ENCODE measurements around the gene RAP2B. TPM values are rescaled to one million over a fixed set of nuclear protein-coding genes. Genes with fewer than 3 reads are reported as not detected.
A peak's percentile ranks its signal among the peaks of the same experiment; 100 is the strongest.

Gene RAP2B
- total and polyA plus RNA-seq, 2 of the 13 experiments (the other 11 are each of a cell fraction or from before 2014, with no cell fraction given), result 6.4 to 7.1 TPM

DNA sequence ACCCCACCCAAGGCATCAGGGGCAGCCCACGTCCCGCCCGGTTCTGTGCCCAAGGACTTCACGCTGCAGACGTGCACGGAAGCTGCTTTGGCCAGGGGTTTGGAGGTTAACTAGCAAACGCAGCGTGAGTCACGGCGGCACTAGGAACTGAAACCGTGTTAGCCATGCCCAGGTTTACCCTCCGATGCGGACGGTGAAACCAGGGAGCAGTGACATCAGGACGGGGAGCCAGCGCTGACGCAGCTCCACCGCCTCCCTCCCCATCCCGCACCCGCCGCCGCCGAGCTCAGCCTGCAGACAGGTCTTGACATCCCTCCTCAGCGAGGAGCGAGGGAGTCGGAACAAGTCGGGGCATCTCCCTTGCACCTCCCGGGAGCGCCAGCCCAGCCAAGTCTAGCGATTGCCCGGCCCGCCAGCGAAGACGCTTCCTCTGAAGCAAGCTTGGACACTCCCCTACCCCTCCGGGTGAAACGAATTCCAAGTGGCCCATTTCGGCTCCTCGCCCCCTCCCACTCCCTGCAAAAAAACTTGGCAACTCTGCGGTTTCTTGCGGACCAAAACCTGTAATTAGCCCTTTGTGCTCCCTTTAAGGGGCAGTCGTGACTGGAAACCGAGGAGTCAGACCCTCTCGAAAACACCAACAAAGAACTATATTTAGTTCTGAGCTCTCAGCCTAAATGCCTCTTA is 1.4 kb upstream of the RAP2B start (continued):
- no peak; the same call in 1 of the 2 replicates for TF ChIP-seq RNF2 (conservative IDR thresholded peaks at IDR 0.05; ENCODE audit: low read depth)
- 0 out of 2 replicates have a peak, but pooled peaks have one; percentile 66 for TF ChIP-seq EED (CRISPR knock-in tag; IDR thresholded peaks at IDR 0.05)
- TF ChIP-seq HNRNPL (IDR thresholded peaks at IDR 0.05; ENCODE audit: low read depth, low read length), result peak; percentile 93
- TF ChIP-seq U2AF2 (IDR thresholded peaks at IDR 0.05; ENCODE audit: low read depth, low read length), result no peak
- TF ChIP-seq, protein P1, sequence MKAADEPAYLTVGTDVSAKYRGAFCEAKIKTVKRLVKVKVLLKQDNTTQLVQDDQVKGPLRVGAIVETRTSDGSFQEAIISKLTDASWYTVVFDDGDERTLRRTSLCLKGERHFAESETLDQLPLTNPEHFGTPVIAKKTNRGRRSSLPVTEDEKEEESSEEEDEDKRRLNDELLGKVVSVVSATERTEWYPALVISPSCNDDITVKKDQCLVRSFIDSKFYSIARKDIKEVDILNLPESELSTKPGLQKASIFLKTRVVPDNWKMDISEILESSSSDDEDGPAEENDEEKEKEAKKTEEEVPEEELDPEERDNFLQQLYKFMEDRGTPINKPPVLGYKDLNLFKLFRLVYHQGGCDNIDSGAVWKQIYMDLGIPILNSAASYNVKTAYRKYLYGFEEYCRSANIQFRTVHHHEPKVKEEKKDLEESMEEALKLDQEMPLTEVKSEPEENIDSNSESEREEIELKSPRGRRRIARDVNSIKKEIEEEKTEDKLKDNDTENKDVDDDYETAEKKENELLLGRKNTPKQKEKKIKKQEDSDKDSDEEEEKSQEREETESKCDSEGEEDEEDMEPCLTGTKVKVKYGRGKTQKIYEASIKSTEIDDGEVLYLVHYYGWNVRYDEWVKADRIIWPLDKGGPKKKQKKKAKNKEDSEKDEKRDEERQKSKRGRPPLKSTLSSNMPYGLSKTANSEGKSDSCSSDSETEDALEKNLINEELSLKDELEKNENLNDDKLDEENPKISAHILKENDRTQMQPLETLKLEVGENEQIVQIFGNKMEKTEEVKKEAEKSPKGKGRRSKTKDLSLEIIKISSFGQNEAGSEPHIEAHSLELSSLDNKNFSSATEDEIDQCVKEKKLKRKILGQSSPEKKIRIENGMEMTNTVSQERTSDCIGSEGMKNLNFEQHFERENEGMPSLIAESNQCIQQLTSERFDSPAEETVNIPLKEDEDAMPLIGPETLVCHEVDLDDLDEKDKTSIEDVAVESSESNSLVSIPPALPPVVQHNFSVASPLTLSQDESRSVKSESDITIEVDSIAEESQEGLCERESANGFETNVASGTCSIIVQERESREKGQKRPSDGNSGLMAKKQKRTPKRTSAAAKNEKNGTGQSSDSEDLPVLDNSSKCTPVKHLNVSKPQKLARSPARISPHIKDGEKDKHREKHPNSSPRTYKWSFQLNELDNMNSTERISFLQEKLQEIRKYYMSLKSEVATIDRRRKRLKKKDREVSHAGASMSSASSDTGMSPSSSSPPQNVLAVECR (CRISPR knock-in tag; IDR thresholded peaks at IDR 0.05; ENCODE audit: borderline replicate concordance), result no peak; the same call in 1 of the 2 replicates
- no peak for TF ChIP-seq MTA3 (CRISPR knock-in tag; IDR thresholded peaks at IDR 0.05)
- peak; percentile 40 for TF ChIP-seq ASH2L (IDR thresholded peaks at IDR 0.05; ENCODE audit: insufficient read length, low read depth, low read length)
- TF ChIP-seq ZNF577 (CRISPR knock-in tag; IDR thresholded peaks at IDR 0.05; ENCODE audit: borderline replicate concordance, low read depth), result no peak
- TF ChIP-seq IRX3 (CRISPR knock-in tag; IDR thresholded peaks at IDR 0.05; ENCODE audit: borderline replicate concordance, low read depth), result 0 out of 2 replicates have a peak, but pooled peaks have one; percentile 12
- TF ChIP-seq ZNF703 (CRISPR knock-in tag; IDR thresholded peaks at IDR 0.05; ENCODE audit: borderline replicate concordance), result no peak; the same call in 1 of the 2 replicates
- TF ChIP-seq, protein P2, sequence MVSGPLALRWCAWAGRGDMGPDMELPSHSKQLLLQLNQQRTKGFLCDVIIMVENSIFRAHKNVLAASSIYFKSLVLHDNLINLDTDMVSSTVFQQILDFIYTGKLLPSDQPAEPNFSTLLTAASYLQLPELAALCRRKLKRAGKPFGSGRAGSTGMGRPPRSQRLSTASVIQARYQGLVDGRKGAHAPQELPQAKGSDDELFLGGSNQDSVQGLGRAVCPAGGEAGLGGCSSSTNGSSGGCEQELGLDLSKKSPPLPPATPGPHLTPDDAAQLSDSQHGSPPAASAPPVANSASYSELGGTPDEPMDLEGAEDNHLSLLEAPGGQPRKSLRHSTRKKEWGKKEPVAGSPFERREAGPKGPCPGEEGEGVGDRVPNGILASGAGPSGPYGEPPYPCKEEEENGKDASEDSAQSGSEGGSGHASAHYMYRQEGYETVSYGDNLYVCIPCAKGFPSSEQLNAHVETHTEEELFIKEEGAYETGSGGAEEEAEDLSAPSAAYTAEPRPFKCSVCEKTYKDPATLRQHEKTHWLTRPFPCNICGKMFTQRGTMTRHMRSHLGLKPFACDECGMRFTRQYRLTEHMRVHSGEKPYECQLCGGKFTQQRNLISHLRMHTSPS (CRISPR knock-in tag; IDR thresholded peaks at IDR 0.05; ENCODE audit: low read depth), result peak; percentile 93; the same call in 1 of the 2 replicates
- TF ChIP-seq SOX13 (IDR thresholded peaks at IDR 0.05), result no peak
- TF ChIP-seq SOX13 (CRISPR knock-in tag; conservative IDR thresholded peaks at IDR 0.05 in 1 of 2, IDR thresholded peaks at IDR 0.05 in 1 of 2), result peak in 1 of 2 experiments; percentile 11; a peak in 1 of 4 replicates
- no peak for TF ChIP-seq ZNF781 (CRISPR knock-in tag; IDR thresholded peaks at IDR 0.05; ENCODE audit: borderline replicate concordance, not compliant biosample characterization)
- TF ChIP-seq NFE2L2 (IDR thresholded peaks at IDR 0.05; ENCODE audit: low read length), result no peak
- TF ChIP-seq, protein P3, sequence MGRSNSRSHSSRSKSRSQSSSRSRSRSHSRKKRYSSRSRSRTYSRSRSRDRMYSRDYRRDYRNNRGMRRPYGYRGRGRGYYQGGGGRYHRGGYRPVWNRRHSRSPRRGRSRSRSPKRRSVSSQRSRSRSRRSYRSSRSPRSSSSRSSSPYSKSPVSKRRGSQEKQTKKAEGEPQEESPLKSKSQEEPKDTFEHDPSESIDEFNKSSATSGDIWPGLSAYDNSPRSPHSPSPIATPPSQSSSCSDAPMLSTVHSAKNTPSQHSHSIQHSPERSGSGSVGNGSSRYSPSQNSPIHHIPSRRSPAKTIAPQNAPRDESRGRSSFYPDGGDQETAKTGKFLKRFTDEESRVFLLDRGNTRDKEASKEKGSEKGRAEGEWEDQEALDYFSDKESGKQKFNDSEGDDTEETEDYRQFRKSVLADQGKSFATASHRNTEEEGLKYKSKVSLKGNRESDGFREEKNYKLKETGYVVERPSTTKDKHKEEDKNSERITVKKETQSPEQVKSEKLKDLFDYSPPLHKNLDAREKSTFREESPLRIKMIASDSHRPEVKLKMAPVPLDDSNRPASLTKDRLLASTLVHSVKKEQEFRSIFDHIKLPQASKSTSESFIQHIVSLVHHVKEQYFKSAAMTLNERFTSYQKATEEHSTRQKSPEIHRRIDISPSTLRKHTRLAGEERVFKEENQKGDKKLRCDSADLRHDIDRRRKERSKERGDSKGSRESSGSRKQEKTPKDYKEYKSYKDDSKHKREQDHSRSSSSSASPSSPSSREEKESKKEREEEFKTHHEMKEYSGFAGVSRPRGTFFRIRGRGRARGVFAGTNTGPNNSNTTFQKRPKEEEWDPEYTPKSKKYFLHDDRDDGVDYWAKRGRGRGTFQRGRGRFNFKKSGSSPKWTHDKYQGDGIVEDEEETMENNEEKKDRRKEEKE (IDR thresholded peaks at IDR 0.05), result no peak
- TF ChIP-seq, protein P4, sequence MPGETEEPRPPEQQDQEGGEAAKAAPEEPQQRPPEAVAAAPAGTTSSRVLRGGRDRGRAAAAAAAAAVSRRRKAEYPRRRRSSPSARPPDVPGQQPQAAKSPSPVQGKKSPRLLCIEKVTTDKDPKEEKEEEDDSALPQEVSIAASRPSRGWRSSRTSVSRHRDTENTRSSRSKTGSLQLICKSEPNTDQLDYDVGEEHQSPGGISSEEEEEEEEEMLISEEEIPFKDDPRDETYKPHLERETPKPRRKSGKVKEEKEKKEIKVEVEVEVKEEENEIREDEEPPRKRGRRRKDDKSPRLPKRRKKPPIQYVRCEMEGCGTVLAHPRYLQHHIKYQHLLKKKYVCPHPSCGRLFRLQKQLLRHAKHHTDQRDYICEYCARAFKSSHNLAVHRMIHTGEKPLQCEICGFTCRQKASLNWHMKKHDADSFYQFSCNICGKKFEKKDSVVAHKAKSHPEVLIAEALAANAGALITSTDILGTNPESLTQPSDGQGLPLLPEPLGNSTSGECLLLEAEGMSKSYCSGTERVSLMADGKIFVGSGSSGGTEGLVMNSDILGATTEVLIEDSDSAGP (CRISPR knock-in tag; IDR thresholded peaks at IDR 0.05; ENCODE audit: borderline replicate concordance), result peak; percentile 72; the same call in 1 of the 2 replicates
- TF ChIP-seq HMG20A (CRISPR knock-in tag; IDR thresholded peaks at IDR 0.05; ENCODE audit: borderline replicate concordance), result peak; percentile 36; the same call in 1 of the 2 replicates
